HUES6 (cell line): Measurements from ENCODE around the gene CELSR1.
"Not testable (repeated sequence)": the region's sequence is repeated elsewhere in the genome, so short reads cannot be mapped to it uniquely, and the experiment has no call there.

Source experiments
- H3K27ac ChIP-seq: 2 replicates; pipeline ENCODE4 v1.7.0; 2013; ENCODE audit warnings: low read depth, mild to moderate bottlenecking, low read length, inconsistent platforms
- H3K27me3 ChIP-seq: 2 replicates; pipeline ENCODE4 v1.6.1; 2013; ENCODE audit warnings: low read length; ENCODE audit not compliant: control insufficient read depth, insufficient read depth
- H3K36me3 ChIP-seq: 2 replicates; pipeline ENCODE4 v1.6.1; 2013; ENCODE audit warnings: low read length; ENCODE audit not compliant: control insufficient read depth, insufficient read depth
- H3K4me1 ChIP-seq: 2 replicates; pipeline ENCODE4 v1.6.1; 2013; ENCODE audit warnings: low read length; ENCODE audit not compliant: control insufficient read depth, insufficient read depth
- H3K4me3 ChIP-seq: 2 replicates; pipeline ENCODE4 v1.5.1; 2013; ENCODE audit warnings: low read depth, low read length
- H3K9ac ChIP-seq: one replicate; pipeline ENCODE4 v1.6.1; 2013; ENCODE audit warnings: mild to moderate bottlenecking, low read length
- H3K9me3 ChIP-seq: 2 replicates; pipeline ENCODE4 v1.6.1; 2013; ENCODE audit warnings: low read depth, low read length; ENCODE audit not compliant: control insufficient read depth, insufficient read depth

CELSR1 gene

DNA sequence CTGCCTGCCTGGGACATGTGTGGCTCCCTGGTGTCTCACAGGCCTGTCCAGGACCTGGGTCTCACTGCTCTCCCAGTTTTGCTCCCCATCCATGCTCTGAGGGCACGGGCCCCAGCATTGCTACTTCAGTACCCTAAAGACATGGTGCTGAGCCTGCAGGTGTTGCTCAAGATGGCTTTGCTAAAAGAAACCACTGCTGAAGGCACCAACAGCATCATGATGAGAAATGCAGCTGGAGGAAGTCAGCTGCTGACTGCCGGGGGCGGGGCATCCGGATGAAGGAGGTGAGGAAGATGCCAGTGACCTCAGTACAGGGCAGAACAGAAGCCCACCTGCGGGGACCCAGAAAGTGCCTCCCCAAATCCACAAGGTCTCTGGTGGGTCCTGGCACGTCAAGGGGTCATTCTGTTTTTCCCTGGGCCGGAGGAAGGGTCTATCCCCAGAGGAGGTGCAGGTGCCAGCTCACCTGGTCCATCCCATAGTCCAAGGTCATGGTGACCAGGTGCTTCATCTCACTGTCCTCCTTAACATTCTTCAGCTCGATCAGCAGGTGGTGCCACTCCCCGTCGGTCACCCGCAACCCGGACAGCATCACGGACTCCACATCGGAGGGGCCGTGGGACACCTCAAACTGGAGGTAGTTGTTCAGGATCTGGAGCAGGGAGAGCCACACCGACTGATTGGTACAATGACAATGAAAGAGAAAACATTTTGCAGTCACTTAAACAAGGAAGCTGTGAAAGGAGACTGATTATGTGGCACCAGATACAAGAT lies 138.0 kb downstream of the CELSR1 start:
- Histone ChIP-seq H3K4me3 (no peak overlapping the region), H3K9me3 (no peaks in the 10 kb centered on the region), H3K4me1 (no peaks in the 10 kb centered on the region), H3K9ac (no peak overlapping the region), H3K27me3 (no peaks in the 10 kb centered on the region), H3K36me3 (peaks cover 5% of the 10 kb centered on the region; the same call in 1 of the 2 replicates), H3K27ac (no peak overlapping the region)

DNA sequence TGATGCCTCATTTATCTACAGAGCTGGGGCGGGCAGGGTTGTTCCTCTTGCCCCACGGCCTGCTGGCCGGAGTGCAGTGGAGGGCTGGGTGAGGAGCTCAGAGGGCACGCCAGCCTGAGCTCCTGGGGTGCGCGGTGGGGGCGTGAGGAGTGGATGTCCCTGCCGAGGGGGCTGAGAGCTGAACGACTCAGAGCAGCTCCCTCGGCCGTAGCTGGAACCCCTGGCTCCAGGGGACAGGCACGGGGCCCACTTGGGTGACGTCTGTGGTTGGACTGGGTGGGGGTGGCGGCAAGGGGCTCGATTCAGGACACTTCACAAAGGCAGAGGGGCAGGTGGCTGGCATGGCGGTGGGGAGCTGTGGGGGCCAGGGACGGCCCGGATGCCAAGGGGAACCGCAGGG lies 139.5 kb downstream of the CELSR1 start:
- Histone ChIP-seq H3K4me3 (no peak overlapping the region), H3K9ac (no peak overlapping the region), H3K36me3 (peaks cover 5% of the 10 kb centered on the region; the same call in 1 of the 2 replicates), H3K27ac (no peak overlapping the region), H3K4me1 (no peaks in the 10 kb centered on the region), H3K9me3 (no peaks in the 10 kb centered on the region), H3K27me3 (no peaks in the 10 kb centered on the region)

DNA sequence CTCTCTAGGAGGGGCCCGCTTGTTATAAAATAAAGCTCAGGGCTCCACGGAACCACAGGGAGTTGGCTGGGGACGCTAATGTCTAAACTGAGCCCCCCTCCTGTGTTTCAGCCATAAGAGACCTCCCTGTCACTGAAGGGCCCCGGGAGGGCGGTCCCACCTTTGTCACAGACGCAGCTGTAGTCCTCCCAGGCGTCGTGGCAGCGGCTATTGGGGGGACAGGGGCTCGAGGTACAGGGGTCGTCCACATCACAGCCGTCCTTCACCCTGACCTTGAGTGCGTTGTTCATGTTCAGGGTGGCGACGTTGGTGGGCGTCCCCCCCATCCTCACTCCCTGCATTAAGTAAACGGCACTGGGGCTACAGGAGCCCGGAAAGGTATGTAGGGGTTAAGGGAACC lies 139.9 kb downstream of the CELSR1 start:
- H3K27ac ChIP-seq: no peak overlapping the region
- no peak overlapping the region for H3K9ac ChIP-seq
- no peak overlapping the region for H3K4me3 ChIP-seq
- H3K9me3 ChIP-seq: no peaks in the 10 kb centered on the region
- no peaks in the 10 kb centered on the region for H3K27me3 ChIP-seq
- no peaks in the 10 kb centered on the region for H3K4me1 ChIP-seq
- H3K36me3 ChIP-seq: peaks cover 5% of the 10 kb centered on the region; the same call in 1 of the 2 replicates

DNA sequence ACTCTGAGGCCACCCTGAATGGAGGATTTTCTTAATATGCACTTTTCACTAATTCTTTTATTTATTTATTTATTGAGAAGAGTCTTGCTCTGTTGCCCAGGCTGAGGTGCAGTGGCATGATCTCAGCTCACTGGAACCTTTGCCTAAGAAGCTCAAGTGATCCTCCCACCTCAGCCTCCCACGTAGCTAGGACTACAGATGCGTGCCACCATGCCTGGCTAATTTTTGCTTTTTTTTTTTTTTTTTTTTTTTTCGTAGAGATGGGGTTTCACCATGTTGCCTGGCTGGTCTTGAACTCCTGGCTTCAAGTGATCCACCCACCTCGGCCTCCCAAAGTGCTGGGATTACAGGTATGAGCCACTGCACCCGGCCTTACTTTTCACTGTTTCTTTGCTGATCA lies 140.4 kb downstream of the CELSR1 start:
- H3K9me3 ChIP-seq, H3K9ac ChIP-seq: not testable (repeated sequence)

DNA sequence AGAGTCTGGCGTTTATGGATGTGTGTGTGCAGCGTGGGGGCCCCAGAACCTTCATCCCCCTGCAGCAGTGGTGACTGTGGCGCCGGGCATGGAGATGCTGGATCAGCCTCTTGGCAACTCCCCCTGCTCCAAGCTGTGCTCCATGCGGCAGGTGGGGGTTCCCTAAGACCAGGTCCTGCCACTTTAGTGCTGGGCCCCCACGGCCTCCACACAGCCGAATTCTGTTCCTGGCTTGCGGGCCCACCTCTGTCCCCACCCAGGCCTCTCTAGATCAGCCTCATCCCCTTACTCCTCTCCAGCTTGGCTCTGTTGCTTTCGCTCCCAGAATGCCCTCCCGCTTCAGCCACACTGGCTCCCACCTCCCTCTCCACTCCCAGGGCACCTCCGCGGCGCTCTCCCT lies 142.3 kb downstream of the CELSR1 start:
- Histone ChIP-seq H3K9ac (no peak overlapping the region), H3K9me3 (no peaks in the 10 kb centered on the region), H3K4me1 (peaks cover 4% of the 10 kb centered on the region; the same call in 1 of the 2 replicates), H3K36me3 (peaks cover 5% of the 10 kb centered on the region; the same call in 1 of the 2 replicates), H3K4me3 (no peak overlapping the region), H3K27ac (no peak overlapping the region), H3K27me3 (no peaks in the 10 kb centered on the region)

More for the DNA sequence above, 140.4 kb downstream of the CELSR1 start:
- not testable (repeated sequence) for H3K4me3 ChIP-seq, H3K27me3 ChIP-seq, H3K27ac ChIP-seq, H3K4me1 ChIP-seq, H3K36me3 ChIP-seq

DNA sequence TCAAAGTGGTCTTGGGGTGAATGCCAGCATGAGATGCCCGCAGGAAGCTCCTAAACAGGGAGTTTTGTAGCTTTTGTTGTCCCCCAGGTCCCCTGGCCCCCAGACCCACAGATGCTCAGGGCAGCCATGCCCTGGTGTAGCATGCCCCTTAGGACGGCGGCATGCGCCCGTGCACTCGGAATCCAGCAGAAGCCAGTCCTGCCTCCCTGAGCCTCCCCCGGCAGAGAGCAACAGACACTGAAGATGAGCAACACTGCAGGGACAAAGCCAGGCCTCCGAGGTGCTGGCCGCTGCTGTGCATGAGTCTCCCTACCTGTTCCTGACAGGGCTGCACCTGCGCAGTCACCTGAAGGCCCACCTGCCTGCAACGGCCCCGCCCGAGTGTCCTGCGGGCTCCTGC lies 142.8 kb downstream of the CELSR1 start:
- Histone ChIP-seq H3K4me3 (no peak overlapping the region), H3K27ac (no peak overlapping the region), H3K27me3 (no peaks in the 10 kb centered on the region), H3K36me3 (peaks cover 5% of the 10 kb centered on the region; the same call in 1 of the 2 replicates), H3K9me3 (no peaks in the 10 kb centered on the region), H3K4me1 (peaks cover 4% of the 10 kb centered on the region; the same call in 1 of the 2 replicates), H3K9ac (peak overlapping the region; percentile 19)

DNA sequence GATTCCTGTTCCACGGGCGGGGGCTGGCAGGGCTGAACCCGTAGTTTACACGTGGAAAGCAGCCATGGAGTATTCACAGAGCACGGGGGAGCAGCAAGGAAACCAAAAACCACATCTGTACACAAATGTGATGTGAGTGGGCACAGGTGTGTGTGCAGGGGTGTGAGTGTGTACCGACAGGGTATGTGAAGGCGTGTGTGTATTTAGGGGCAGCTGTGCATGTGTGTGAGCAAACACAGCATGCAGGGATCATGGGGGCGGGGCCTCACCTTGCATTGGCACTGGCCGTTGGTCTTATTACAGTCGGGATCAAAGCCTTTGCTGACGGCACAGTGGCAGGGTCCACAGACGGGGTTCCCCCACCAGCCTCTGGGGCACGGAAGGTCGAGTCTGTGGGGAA lies 143.5 kb downstream of the CELSR1 start:
- Histone ChIP-seq H3K4me1 (peaks cover 4% of the 10 kb centered on the region; the same call in 1 of the 2 replicates), H3K9me3 (no peaks in the 10 kb centered on the region), H3K27me3 (no peaks in the 10 kb centered on the region), H3K27ac (no peak overlapping the region), H3K4me3 (no peak overlapping the region), H3K36me3 (peaks cover under 1% of the 10 kb centered on the region), H3K9ac (no peak overlapping the region)

DNA sequence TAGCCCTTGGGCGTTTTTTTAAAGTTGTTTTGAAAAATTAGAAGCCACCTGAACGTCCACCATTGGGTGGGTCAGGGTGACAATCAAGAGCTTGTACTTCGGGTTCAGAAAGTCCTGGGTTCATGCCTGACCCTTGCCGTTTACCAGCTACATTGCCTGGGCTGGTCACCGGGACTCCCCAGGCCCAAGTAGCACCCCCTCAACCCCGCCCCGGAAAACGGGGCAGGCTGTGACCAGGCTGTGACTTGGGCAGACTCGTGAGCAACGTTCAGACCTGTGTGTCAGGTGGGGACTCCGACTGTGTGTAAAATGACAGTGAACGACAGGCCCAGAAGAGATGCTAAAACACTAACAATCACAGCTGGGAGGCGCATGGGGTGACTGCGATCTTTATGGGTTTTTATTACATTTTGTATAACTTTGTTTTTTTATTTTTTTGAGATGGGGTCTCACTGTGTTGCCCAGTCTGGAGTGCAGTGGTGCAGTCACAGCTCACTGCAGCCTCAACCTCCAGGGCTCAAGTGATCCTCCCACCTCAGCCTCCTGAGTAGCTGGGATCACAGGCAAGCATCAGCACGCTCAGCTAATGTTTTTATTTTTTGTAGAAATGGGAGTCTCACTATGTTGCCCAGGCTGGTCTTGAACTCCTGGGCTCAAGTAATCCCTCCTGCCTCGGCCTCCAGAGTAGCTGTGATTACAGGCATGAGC lies 145.1 kb downstream of the CELSR1 start:
- H3K9me3 ChIP-seq: no peaks in the 10 kb centered on the region
- no peak overlapping the region for H3K9ac ChIP-seq
- H3K27ac ChIP-seq: no peak overlapping the region
- H3K4me1 ChIP-seq: peaks cover 4% of the 10 kb centered on the region; the same call in 1 of the 2 replicates
- H3K36me3 ChIP-seq: no peaks in the 10 kb centered on the region; the same call in 1 of the 2 replicates
- H3K4me3 ChIP-seq: no peak overlapping the region
- H3K27me3 ChIP-seq: no peaks in the 10 kb centered on the region

DNA sequence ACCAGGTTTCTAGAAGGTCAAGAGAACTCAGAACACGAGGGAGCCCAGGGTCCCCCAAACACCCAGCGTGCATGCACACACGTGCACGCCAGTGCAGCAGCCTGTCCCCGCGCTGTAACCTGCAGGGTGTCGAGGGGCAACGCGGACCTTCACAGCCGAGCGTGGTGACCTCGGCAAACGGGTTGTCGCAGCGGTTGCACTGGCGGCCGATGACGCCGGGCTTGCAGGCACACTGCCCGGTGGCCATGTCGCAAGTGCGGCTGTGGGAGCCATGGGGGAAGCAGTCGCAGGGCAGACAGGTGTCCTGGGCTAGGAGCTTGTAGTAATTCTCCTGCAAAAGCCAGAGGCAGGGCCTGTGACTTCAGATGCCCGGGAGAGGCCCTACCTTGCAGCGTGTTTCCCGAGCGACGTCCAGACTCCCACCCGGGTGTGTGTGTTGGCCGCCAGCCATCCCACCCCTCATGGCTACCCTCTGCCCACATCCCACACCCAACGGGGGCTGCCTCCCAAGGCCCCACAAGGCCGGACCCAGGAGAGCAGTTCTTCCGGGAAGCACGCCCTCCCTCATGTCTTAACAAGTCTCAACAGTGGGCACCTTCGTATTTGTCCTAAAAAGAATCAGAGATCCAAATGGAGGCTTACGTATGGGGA lies 145.8 kb downstream of the CELSR1 start:
- H3K36me3 ChIP-seq: no peaks in the 10 kb centered on the region; the same call in 1 of the 2 replicates
- no peaks in the 10 kb centered on the region for H3K27me3 ChIP-seq
- no peak overlapping the region for H3K27ac ChIP-seq
- H3K4me3 ChIP-seq: no peak overlapping the region
- peaks cover 4% of the 10 kb centered on the region; the same call in 1 of the 2 replicates for H3K4me1 ChIP-seq
- H3K9me3 ChIP-seq: no peaks in the 10 kb centered on the region
- no peak overlapping the region for H3K9ac ChIP-seq

DNA sequence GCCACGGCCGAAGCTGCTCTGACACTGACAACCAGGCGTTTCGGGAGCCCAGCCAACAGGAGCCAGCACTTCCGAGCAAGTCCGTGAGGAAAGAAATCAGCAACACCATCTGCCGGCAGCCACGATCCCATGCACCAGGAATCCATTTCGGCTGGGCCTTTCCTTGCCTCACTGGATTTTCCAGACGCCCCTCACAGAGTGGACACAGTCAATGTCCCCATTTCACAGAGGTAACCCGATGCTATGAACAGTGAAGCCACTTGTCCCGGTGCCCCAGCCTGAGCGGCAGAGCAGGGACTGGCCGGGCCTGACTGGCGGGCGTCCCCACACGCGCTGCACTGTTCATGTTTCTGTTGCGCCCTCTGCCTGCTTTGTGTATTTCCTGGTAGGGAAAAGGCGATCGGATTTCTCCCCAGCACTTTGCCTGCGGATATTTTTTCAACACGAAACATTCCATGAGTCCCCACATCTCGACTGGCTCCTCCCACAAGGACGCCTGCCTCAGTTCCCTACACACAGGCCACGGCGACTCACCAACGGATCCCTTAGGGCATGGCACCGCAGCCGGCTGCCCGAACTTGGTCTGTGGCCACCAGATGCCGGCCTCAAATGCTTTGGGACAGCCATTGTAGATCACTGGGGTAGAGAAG lies 146.6 kb downstream of the CELSR1 start:
- no peak overlapping the region for H3K4me3 ChIP-seq
- no peak overlapping the region for H3K27ac ChIP-seq

More for the DNA sequence above, 146.6 kb downstream of the CELSR1 start:
- no peaks in the 10 kb centered on the region for H3K9me3 ChIP-seq
- H3K9ac ChIP-seq: peak overlapping the region; percentile 29
- peaks cover 4% of the 10 kb centered on the region; the same call in 1 of the 2 replicates for H3K4me1 ChIP-seq
- H3K27me3 ChIP-seq: no peaks in the 10 kb centered on the region
- H3K36me3 ChIP-seq: peaks cover 3% of the 10 kb centered on the region; the same call in 1 of the 2 replicates
